VCaP (cell line): Measurements from ENCODE around the gene CWH43.
"Not testable (repeated sequence)": the region's sequence is repeated elsewhere in the genome, so short reads cannot be mapped to it uniquely, and the experiment has no call there.

ENCODE experiments used
- H3K27ac ChIP-seq: fragments of 450-650 bp; 2 replicates; pipeline ENCODE4 v1.5.1; 2017
- CTCF ChIP-seq: fragments of 450-650 bp; conservative IDR thresholded peaks from 2 replicates; pipeline ENCODE4 v1.5.1; 2017; ENCODE audit warnings: mild to moderate bottlenecking, moderate library complexity

The CWH43 gene

GRCh38 chr4:48976041-48976440 lies 10.0 kb upstream of the CWH43 start:
- no peak overlapping the region for H3K27ac ChIP-seq
- TF ChIP-seq CTCF: no peak

- no peak for TF ChIP-seq CTCF
- no peak overlapping the region for H3K27ac ChIP-seq
Observed at GRCh38 chr4:48979914-48980579, 6.0 kb upstream of the CWH43 start.

- H3K27ac ChIP-seq: not testable (repeated sequence)
Observed at GRCh38 chr4:48984005-48984404, 2.1 kb upstream of the CWH43 start.

- TF ChIP-seq CTCF: no peak
- H3K27ac ChIP-seq: peak overlapping the region; percentile 85
Observed at GRCh38 chr4:48985602-48985975, 486 bp upstream of the CWH43 start.

- peak overlapping the region; percentile 85 for H3K27ac ChIP-seq
- no peak for TF ChIP-seq CTCF
Observed at GRCh38 chr4:48986654-48987164, 634 bp downstream of the CWH43 start.

- peak overlapping the region; percentile 85 for H3K27ac ChIP-seq
- no peak for TF ChIP-seq CTCF
Observed at GRCh38 chr4:48989461-48990203, 3.6 kb downstream of the CWH43 start.

GRCh38 chr4:48991357-48991756 lies 5.3 kb downstream of the CWH43 start:
- no peak for TF ChIP-seq CTCF
- peak overlapping the region; percentile 85 for H3K27ac ChIP-seq

- peak overlapping the region; percentile 74 for H3K27ac ChIP-seq
- TF ChIP-seq CTCF: no peak
Observed at GRCh38 chr4:48997962-48998361, 11.9 kb downstream of the CWH43 start.
